ENCODE results near the gene TIMM13.

Gene TIMM13

GRCh38 chr19:2438178-2438577, 10.8 kb upstream of the TIMM13 start:
- POLR2A ChIA-PET, result interaction anchor here (1.3 kb wide), 1 partner anchor 10 kb away, joined by 3 read pairs; no protein-coding TSS in a partner anchor
- TF ChIP-seq HDGF (IDR thresholded peaks at IDR 0.05; ENCODE audit: borderline replicate concordance), result no peak
- TF ChIP-seq TARDBP (IDR thresholded peaks at IDR 0.05), result no peak
- TF ChIP-seq ARNT (IDR thresholded peaks at IDR 0.05), result no peak
- no peak for TF ChIP-seq FOXA1 (IDR thresholded peaks at IDR 0.05)
- TF ChIP-seq ELF4 (IDR thresholded peaks at IDR 0.05), result no peak
- TF ChIP-seq NFRKB (IDR thresholded peaks at IDR 0.05), result no peak
- TF ChIP-seq SUZ12 (IDR thresholded peaks at IDR 0.05), result no peak
- no peak for TF ChIP-seq BHLHE40 (IDR thresholded peaks at IDR 0.05; ENCODE audit: borderline replicate concordance)
- TF ChIP-seq PKNOX1 (IDR thresholded peaks at IDR 0.05), result no peak
- TF ChIP-seq LEF1 (IDR thresholded peaks at IDR 0.05; ENCODE audit: borderline replicate concordance), result no peak
- no peak for TF ChIP-seq L3MBTL2 (conservative IDR thresholded peaks at IDR 0.05)
- TF ChIP-seq FOXK2 (IDR thresholded peaks at IDR 0.05), result no peak
- TF ChIP-seq FOXM1 (IDR thresholded peaks at IDR 0.05; ENCODE audit: borderline replicate concordance), result no peak
- DNase-seq (ENCODE audit: extremely low spot score), result no peak
- CTCF ChIA-PET, result no interaction called here

GRCh38 chr19:2436926-2437325, 9.5 kb upstream of the TIMM13 start:
- ChIA-PET POLR2A (interaction anchor here (1.7 kb wide), 1 partner anchor 9 kb away, joined by 5 read pairs; the partner anchor contains the start of gene TIMM13), CTCF (no interaction called here)
- DNase-seq (ENCODE audit: extremely low spot score), result no peak
- TF ChIP-seq CTBP1 (IDR thresholded peaks at IDR 0.05; ENCODE audit: borderline replicate concordance) (no peak), PKNOX1 (IDR thresholded peaks at IDR 0.05) (no peak), NFRKB (IDR thresholded peaks at IDR 0.05) (no peak), SP1 (IDR thresholded peaks at IDR 0.05) (no peak), HDGF (IDR thresholded peaks at IDR 0.05; ENCODE audit: borderline replicate concordance) (no peak), L3MBTL2 (conservative IDR thresholded peaks at IDR 0.05) (no peak), ARNT (IDR thresholded peaks at IDR 0.05) (no peak), FOXA1 (IDR thresholded peaks at IDR 0.05) (no peak), FOXM1 (IDR thresholded peaks at IDR 0.05; ENCODE audit: borderline replicate concordance) (no peak), ELF4 (IDR thresholded peaks at IDR 0.05) (no peak), FOXK2 (IDR thresholded peaks at IDR 0.05) (no peak), TARDBP (IDR thresholded peaks at IDR 0.05) (no peak), LEF1 (IDR thresholded peaks at IDR 0.05; ENCODE audit: borderline replicate concordance) (no peak), SUZ12 (IDR thresholded peaks at IDR 0.05) (no peak), ZNF384 (IDR thresholded peaks at IDR 0.05) (no peak), BHLHE40 (IDR thresholded peaks at IDR 0.05; ENCODE audit: borderline replicate concordance) (no peak)

GRCh38 chr19:2436384-2436783, 9.0 kb upstream of the TIMM13 start:
- POLR2A ChIA-PET, result interaction anchor here (1.7 kb wide), 1 partner anchor 9 kb away, joined by 5 read pairs; the partner anchor contains the start of gene TIMM13
- DNase-seq (ENCODE audit: extremely low spot score), result no peak

GRCh38 chr19:2434721-2435265, 7.4 kb upstream of the TIMM13 start:
- ChIA-PET CTCF (no interaction called here), POLR2A (no interaction called here)
- DNase-seq (ENCODE audit: extremely low spot score), result no peak
- TF ChIP-seq ELF4 (IDR thresholded peaks at IDR 0.05), result no peak
- TF ChIP-seq PKNOX1 (IDR thresholded peaks at IDR 0.05), result no peak
- TF ChIP-seq L3MBTL2 (conservative IDR thresholded peaks at IDR 0.05), result no peak
- no peak for TF ChIP-seq CTBP1 (IDR thresholded peaks at IDR 0.05; ENCODE audit: borderline replicate concordance)
- TF ChIP-seq BHLHE40 (IDR thresholded peaks at IDR 0.05; ENCODE audit: borderline replicate concordance), result no peak
- TF ChIP-seq ZNF384 (IDR thresholded peaks at IDR 0.05), result no peak
- no peak for TF ChIP-seq TARDBP (IDR thresholded peaks at IDR 0.05)
- no peak for TF ChIP-seq FOXK2 (IDR thresholded peaks at IDR 0.05)
- TF ChIP-seq FOXM1 (IDR thresholded peaks at IDR 0.05; ENCODE audit: borderline replicate concordance), result no peak
- TF ChIP-seq SUZ12 (IDR thresholded peaks at IDR 0.05), result no peak
- TF ChIP-seq SP1 (IDR thresholded peaks at IDR 0.05), result no peak
- no peak for TF ChIP-seq LEF1 (IDR thresholded peaks at IDR 0.05; ENCODE audit: borderline replicate concordance)
- no peak for TF ChIP-seq FOXA1 (IDR thresholded peaks at IDR 0.05)
- no peak for TF ChIP-seq HDGF (IDR thresholded peaks at IDR 0.05; ENCODE audit: borderline replicate concordance)
- TF ChIP-seq NFRKB (IDR thresholded peaks at IDR 0.05), result no peak

More at GRCh38 chr19:2436384-2436783, 9.0 kb upstream of the TIMM13 start:
- CTCF ChIA-PET, result no interaction called here
- TF ChIP-seq ELF4 (IDR thresholded peaks at IDR 0.05) (no peak), NFRKB (IDR thresholded peaks at IDR 0.05) (no peak), ARNT (IDR thresholded peaks at IDR 0.05) (no peak), LEF1 (IDR thresholded peaks at IDR 0.05; ENCODE audit: borderline replicate concordance) (no peak), SP1 (IDR thresholded peaks at IDR 0.05) (no peak), FOXM1 (IDR thresholded peaks at IDR 0.05; ENCODE audit: borderline replicate concordance) (no peak), PKNOX1 (IDR thresholded peaks at IDR 0.05) (no peak), HDGF (IDR thresholded peaks at IDR 0.05; ENCODE audit: borderline replicate concordance) (no peak), FOXK2 (IDR thresholded peaks at IDR 0.05) (no peak), TARDBP (IDR thresholded peaks at IDR 0.05) (no peak)

- DNase-seq (ENCODE audit: extremely low spot score), result no peak
- CTCF ChIA-PET, result no interaction called here
- POLR2A ChIA-PET, result no interaction called here
- no peak for TF ChIP-seq NFRKB (IDR thresholded peaks at IDR 0.05)
These were observed 6.9 kb upstream of the TIMM13 start for GRCh38 chr19:2434267-2434666.

- ChIA-PET CTCF (no interaction called here), POLR2A (no interaction called here)
- no peak for DNase-seq (ENCODE audit: extremely low spot score)
- TF ChIP-seq FOXA1 (IDR thresholded peaks at IDR 0.05) (no peak), ELF4 (IDR thresholded peaks at IDR 0.05) (no peak), BHLHE40 (IDR thresholded peaks at IDR 0.05; ENCODE audit: borderline replicate concordance) (no peak), SUZ12 (IDR thresholded peaks at IDR 0.05) (no peak), NFRKB (IDR thresholded peaks at IDR 0.05) (no peak), ZNF384 (IDR thresholded peaks at IDR 0.05) (no peak)
These were observed 6.5 kb upstream of the TIMM13 start for GRCh38 chr19:2433854-2434253.

Measured in HEK293T (cell line).